Fibroblast of upper back skin (primary cell): Measurements from ENCODE around the gene KIAA1328.

Source experiments
- DNase-seq: peaks from one replicate; pipeline ENCODE4 v3.0.0-alpha.2; 2013

Gene KIAA1328

GRCh38 chr18:36963464-36963863, 134.5 kb downstream of the KIAA1328 start:
- DNase-seq, result no peak

- DNase-seq, result no peak
Measured at GRCh38 chr18:36974686-36975085, 145.8 kb downstream of the KIAA1328 start.

- no peak for DNase-seq
Measured at GRCh38 chr18:36977121-36977520, 148.2 kb downstream of the KIAA1328 start.

GRCh38 chr18:36993068-36993467, 164.1 kb downstream of the KIAA1328 start:
- peak; percentile 5 for DNase-seq

- no peak for DNase-seq
Measured at GRCh38 chr18:37006742-37007141, 177.8 kb downstream of the KIAA1328 start.

- DNase-seq, result no peak
Measured at GRCh38 chr18:37012452-37012851, 183.5 kb downstream of the KIAA1328 start.

- no peak for DNase-seq
Measured at GRCh38 chr18:37019157-37019827, 190.4 kb downstream of the KIAA1328 start.

- no peak for DNase-seq
Measured at GRCh38 chr18:37033419-37033818, 204.5 kb downstream of the KIAA1328 start.

- DNase-seq, result no peak
Measured at GRCh38 chr18:37042381-37042780, 213.5 kb downstream of the KIAA1328 start.

- DNase-seq, result no peak
Measured at GRCh38 chr18:37055137-37055802, 226.3 kb downstream of the KIAA1328 start.

- DNase-seq, result no peak
Measured at GRCh38 chr18:37064187-37064586, 235.3 kb downstream of the KIAA1328 start.

- no peak for DNase-seq
Measured at GRCh38 chr18:37065254-37065653, 236.3 kb downstream of the KIAA1328 start.

- no peak for DNase-seq
Measured at GRCh38 chr18:37084912-37085311, 256.0 kb downstream of the KIAA1328 start.

- no peak for DNase-seq
Measured at GRCh38 chr18:37085362-37085761, 256.4 kb downstream of the KIAA1328 start.

GRCh38 chr18:37107748-37108522, 279.0 kb downstream of the KIAA1328 start:
- no peak for DNase-seq

- DNase-seq, result no peak
Measured at GRCh38 chr18:37122877-37123276, 293.9 kb downstream of the KIAA1328 start.

- DNase-seq, result peak; percentile 59
Measured at GRCh38 chr18:37124516-37124915, 295.6 kb downstream of the KIAA1328 start.

GRCh38 chr18:37135177-37135576, 306.2 kb downstream of the KIAA1328 start:
- DNase-seq, result no peak

GRCh38 chr18:37138456-37138855, 309.5 kb downstream of the KIAA1328 start:
- no peak for DNase-seq

- DNase-seq, result no peak
Measured at GRCh38 chr18:37139876-37140275, 310.9 kb downstream of the KIAA1328 start.

GRCh38 chr18:37144921-37145320, 316.0 kb downstream of the KIAA1328 start:
- DNase-seq, result no peak

GRCh38 chr18:37156330-37156942, 327.5 kb downstream of the KIAA1328 start:
- no peak for DNase-seq

- peak; percentile 1 for DNase-seq
Measured at GRCh38 chr18:37160038-37160820, 331.3 kb downstream of the KIAA1328 start.
